Measurements from ENCODE around the gene CDKN1C.

Gene CDKN1C

DNA sequence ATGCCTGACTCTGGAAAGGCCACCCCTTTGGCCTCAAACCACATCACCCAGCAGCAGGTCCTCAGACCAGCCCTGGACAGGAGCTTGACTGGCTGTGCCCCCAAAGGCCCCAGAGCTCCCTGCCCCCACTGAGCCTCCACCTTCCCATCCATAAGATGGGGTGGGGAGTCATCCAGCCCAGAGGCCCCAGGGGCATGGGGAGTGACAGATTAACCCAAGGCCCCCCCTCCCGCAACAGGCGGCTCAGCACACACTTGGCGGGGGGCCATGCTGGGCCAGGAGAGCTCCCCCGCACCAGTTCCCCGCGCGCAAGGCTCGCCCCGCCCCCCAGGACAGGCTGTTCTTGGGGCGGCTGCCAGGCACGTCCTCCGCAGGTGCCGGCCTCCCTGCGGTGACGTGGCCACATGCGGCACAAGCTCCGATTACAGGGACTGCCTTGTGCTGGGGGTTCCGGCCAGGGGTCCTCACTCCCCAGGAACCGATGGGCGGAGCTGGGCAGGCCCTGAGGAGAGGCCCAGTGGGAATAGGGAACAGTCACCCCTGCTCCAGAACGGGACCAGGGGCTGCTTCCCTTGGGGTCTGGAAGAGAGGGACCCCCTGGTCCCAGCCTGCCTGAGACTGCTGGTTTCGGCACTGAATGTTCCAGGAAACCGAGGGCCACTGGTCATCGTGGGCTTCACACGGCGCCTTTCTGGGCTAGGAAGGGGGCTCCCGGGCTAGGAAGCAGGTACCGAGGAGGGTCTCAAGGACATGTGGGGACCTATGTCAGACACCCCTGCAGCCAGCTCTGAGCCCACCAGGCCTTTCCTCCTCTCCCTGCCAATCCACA lies 5.1 kb upstream of the CDKN1C start:
- no peak for ATAC-seq
- Mint-ChIP-seq H3K4me1 (peaks cover 18% of the 10 kb centered on the region), H3K27me3 (peaks cover 2% of the 10 kb centered on the region), H3K4me3 (no peak overlapping the region), H3K9me3 (no peaks in the 10 kb centered on the region), H3K36me3 (ENCODE audit: low read depth) (no peaks in the 10 kb centered on the region), H3K27ac (no peak overlapping the region)
- DNase-seq, result no peak

DNA sequence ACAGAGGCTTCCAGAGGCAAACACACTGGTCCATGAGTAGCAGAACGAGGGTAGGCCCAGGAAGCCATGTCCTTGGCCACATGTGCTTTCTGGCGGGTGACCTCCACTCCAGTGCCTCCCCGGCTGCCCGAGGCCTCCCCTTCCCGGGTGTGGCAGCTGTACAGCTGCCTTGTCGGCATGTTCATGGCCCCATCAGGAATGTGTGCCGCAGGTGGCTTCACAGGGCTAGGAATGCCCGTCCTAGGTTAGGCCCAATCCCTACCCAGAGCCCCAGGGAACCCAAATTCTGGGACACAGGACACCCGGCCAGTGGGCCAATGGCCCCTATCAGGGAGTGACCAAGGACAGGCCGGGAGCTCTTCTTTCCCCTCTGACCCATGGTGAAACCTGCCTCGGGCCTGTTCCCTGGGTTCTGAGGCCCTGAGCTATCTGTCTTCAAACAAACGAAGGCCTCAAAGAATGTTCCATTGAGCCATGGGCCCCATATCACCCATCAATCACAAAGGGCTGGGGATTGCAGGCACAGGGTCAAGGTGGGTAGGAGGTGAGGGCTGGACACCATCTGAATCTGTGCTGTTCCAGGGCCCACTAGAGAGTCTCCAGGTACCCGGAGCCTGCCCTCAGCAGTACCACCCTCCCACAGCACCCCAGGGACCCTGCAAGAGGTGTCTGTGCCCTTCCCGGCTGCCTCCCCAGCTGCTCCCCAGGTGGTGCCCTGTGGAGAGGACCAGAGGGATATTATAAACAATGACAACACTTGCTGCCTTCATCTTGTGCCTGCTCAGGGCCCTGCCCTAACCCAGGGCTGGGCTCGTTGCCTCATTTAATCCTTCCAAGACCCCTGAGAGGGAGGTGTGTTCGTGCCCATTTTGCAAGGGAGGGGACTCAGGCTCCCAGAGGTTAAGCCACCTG lies 4.0 kb upstream of the CDKN1C start:
- Mint-ChIP-seq H3K27ac (no peak overlapping the region), H3K27me3 (peaks cover 2% of the 10 kb centered on the region), H3K4me1 (peaks cover 21% of the 10 kb centered on the region), H3K9me3 (no peaks in the 10 kb centered on the region), H3K4me3 (no peak overlapping the region), H3K36me3 (ENCODE audit: low read depth) (no peaks in the 10 kb centered on the region)
- ATAC-seq (no peak), DNase-seq (no peak)

DNA sequence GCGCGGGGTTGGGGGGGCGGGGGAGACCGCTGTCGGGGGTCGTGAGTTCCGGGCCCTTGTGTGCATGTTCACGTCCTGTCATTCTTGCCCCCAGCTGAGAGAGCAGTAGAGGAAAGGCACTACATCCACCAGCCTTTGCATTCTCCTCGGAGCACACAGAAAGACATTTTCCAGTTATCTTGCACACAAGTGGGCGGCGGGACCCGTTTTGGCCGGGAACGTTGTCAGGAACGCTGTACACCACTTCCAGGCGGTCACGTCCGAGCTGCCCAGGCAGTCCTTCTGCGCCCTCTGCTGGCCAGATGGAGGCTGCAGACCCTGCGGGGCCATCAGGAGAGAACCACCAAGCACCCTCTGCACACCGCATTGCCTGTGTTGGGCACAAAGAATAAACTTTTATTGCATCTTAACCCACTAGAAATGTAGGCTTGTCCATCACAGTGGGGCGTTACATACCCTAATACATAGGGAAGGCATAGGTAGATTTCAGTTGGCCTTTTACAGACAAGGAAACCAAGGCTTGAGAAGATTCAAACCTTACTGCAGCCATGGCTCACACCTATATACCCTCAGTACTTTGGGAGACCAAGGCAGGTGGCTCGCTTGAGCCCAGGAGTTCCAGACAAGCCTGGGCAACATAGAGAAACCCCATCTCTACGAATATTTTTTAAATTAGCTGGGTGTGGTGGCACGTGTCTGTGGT lies 2.8 kb upstream of the CDKN1C start:
- peak; percentile 93 for DNase-seq
- H3K27me3 Mint-ChIP-seq, result peaks cover 4% of the 10 kb centered on the region
- no peak overlapping the region for H3K27ac Mint-ChIP-seq
- peak; percentile 45 for ATAC-seq
- H3K36me3 Mint-ChIP-seq (ENCODE audit: low read depth), result no peaks in the 10 kb centered on the region
- H3K4me3 Mint-ChIP-seq, result no peak overlapping the region
- H3K9me3 Mint-ChIP-seq, result no peaks in the 10 kb centered on the region
- peaks cover 21% of the 10 kb centered on the region for H3K4me1 Mint-ChIP-seq

DNA sequence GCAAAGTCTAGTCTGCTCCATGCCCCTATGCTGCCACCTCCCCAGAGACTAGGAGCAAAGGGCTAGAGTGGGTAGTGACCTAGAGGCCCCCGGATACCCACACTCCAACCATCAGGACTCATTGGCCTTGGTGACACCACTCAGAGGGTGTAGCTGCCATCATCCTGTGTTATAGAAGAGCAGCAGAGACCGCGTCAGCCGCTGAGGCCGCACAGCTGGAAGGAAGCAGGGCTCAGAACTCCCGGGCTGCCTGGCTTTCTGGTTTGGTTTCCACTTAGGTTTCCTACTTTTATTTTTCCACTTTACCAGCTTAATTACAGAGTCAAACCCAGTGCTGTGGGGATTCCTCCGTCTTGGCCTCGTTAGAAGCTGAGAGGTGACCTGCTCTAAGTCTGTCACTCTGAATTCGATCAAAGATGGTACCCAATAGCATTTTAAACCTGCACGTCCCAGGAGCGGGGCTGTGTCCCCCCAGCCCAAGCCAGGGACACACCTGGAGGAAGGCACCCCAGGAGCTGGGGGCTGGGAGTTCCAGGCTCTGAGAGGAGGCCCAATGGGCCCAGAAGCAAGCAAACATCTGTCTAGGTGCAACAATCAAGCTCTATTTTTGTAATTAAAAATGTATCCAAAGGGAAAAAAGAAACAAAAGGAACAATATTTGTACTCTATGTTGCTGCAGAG lies 2.1 kb upstream of the CDKN1C start:
- Mint-ChIP-seq H3K36me3 (ENCODE audit: low read depth) (no peaks in the 10 kb centered on the region), H3K9me3 (no peaks in the 10 kb centered on the region), H3K27me3 (peaks cover 12% of the 10 kb centered on the region), H3K4me1 (peaks cover 17% of the 10 kb centered on the region), H3K4me3 (no peak overlapping the region), H3K27ac (no peak overlapping the region)
- no peak for ATAC-seq
- no peak for DNase-seq

DNA sequence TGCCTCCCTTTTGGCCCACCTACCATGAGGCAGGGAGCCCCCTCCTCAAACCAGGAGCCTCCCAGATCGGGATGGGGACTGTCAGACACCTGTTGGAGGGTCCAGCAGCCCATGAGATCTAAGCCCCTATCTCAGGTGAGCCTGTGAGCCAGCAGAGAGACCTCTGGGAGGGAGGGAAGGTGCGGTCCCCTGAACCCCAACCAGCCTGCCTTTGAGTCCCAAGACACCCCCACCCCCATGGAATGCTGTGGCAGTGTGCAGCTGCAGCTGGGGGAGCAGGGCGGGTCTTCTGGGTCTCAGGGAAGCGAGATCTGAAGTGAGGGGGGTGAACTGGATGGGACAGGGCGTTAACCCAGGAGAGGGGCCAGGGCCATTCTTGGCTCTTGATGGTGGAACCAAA lies 1.4 kb upstream of the CDKN1C start:
- H3K27me3 Mint-ChIP-seq, result peaks cover 14% of the 10 kb centered on the region
- H3K4me1 Mint-ChIP-seq, result peaks cover 13% of the 10 kb centered on the region
- ATAC-seq (no peak), DNase-seq (no peak)
- no peak overlapping the region for H3K4me3 Mint-ChIP-seq
- H3K36me3 Mint-ChIP-seq (ENCODE audit: low read depth), result no peaks in the 10 kb centered on the region
- no peaks in the 10 kb centered on the region for H3K9me3 Mint-ChIP-seq
- H3K27ac Mint-ChIP-seq, result no peak overlapping the region

DNA sequence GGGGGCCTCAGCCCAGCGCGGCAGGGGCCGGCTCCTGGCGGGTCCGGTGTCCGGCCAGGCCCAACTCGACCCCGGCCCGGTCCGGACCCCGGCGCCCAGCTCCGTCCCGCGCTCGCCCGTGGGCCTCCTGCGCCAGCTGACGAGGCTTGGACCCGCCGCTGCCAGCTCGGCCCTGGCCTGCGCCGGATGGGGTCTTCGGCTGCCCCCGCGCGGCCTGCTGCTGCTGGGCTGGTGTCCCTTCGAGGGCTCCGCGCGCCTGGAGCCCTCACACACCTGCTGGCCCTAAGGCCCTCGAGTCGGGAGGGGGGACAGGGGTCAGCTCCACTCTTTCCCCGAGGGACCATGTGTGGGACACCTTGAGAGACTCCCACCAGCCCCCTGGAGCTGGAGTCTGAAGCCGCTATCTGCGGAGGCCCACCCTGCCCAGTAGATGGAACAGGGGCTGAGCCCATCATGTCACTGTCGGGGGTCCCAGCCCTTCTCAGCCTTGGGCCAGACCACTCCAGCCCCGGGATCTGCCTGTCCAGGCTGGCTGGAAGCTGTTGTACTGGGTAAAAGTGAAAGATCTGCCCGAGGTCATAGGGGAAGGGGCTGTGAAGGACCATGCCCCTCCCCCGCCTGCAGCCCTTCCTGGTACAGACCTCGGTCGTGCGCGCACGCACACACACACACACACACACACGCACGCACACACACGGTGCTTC lies 768 bp upstream of the CDKN1C start:
- ATAC-seq (no peak), DNase-seq (no peak)
- Mint-ChIP-seq H3K27ac (no peak overlapping the region), H3K4me3 (no peak overlapping the region), H3K9me3 (no peaks in the 10 kb centered on the region), H3K4me1 (peaks cover 7% of the 10 kb centered on the region), H3K36me3 (ENCODE audit: low read depth) (no peaks in the 10 kb centered on the region), H3K27me3 (peaks cover 14% of the 10 kb centered on the region)

DNA sequence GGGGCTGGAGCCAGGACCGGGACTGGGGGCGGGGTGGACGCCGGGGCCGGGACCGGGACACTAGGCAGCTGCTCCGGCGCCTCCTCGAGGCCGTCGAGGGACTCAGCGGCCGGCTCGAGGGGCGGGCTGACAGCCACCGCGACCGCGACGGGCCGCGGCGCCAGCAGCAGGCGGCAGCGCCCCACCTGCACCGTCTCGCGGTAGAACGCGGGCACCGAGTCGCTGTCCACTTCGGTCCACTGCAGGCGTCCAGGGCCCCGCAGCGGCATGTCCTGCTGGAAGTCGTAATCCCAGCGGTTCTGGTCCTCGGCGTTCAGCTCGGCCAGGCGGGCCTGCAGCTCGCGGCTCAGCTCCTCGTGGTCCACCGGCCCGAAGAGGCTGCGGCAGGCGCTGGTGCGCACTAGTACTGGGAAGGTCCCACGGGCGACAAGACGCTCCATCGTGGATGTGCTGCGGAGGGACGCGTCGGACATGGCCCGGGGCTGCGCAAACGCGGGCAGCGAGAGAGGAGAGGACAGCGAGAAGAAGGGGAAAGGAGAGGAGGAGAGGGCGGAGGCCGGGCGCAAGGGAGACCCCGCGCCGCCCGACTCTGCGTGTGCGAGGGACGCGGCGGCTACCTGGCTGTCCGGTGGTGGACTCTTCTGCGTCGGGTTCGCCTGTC lies 428 bp downstream of the CDKN1C start:
- DNase-seq (peak; percentile 44), ATAC-seq (no peak)
- Mint-ChIP-seq H3K27me3 (peaks cover 14% of the 10 kb centered on the region), H3K27ac (peak overlapping the region; percentile 64), H3K4me3 (peak overlapping the region; percentile 82), H3K4me1 (peaks cover 7% of the 10 kb centered on the region), H3K9me3 (no peaks in the 10 kb centered on the region), H3K36me3 (ENCODE audit: low read depth) (no peaks in the 10 kb centered on the region)

DNA sequence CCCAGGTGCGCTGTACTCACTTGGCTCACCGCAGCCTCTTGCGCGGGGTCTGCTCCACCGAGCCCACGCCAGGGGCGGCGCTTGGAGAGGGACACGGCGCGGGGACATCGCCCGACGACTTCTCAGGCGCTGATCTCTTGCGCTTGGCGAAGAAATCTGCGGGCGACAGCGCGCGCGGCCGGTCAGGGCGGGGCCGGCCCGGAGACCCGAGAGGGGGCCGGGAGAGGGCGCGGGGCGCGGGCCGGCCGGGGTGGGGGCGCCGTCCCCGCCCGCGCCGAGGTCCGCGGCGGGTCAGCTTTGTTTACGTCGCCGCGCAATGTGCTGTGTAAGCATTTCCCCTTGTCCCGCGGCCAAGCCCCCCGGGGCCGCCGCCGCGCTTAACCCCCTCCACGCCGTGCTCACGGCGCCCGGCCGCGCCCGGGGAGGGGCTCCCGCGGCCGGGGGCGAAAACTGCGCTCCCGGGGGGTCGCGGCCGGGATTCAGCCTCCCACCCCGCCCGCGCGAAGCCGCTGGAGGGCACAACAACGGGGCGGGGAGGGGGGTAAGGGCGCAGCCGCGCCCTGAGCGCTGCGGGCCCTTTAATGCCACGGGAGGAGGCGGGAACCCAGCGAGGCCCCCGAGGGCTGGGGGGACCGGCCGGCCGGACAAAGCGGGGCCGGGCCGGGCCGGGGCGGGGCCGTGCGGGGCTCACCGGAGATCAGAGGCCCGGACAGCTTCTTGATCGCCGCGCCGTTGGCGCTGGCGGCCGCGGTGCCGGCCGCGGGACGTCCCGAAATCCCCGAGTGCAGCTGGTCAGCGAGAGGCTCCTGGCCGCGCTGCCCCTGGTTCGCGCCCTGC lies 1.4 kb downstream of the CDKN1C start:
- no peak for DNase-seq
- Mint-ChIP-seq H3K4me1 (peaks cover 7% of the 10 kb centered on the region), H3K27me3 (peaks cover 14% of the 10 kb centered on the region), H3K27ac (no peak overlapping the region), H3K9me3 (no peaks in the 10 kb centered on the region), H3K36me3 (ENCODE audit: low read depth) (no peaks in the 10 kb centered on the region), H3K4me3 (no peak overlapping the region)
- ATAC-seq, result no peak

DNA sequence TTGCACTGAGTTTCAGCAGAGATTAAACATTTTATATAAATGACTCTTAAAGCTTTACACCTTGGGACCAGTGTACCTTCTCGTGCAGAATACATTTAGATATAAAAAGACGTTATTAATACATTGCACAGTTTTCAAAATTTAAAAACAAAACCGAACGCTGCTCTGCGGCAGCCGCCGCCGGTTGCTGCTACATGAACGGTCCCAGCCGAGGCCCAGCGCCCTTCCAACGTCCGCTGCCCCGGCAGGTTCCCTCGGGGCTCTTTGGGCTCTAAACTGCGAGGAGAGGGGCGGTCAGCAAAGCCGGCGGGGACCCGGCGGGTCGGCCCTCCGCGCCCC lies 2.0 kb downstream of the CDKN1C start:
- Mint-ChIP-seq H3K27me3 (peaks cover 14% of the 10 kb centered on the region), H3K9me3 (no peaks in the 10 kb centered on the region), H3K4me3 (peak overlapping the region; percentile 46), H3K36me3 (ENCODE audit: low read depth) (no peaks in the 10 kb centered on the region), H3K27ac (no peak overlapping the region), H3K4me1 (peaks cover 7% of the 10 kb centered on the region)
- DNase-seq (no peak), ATAC-seq (no peak)

DNA sequence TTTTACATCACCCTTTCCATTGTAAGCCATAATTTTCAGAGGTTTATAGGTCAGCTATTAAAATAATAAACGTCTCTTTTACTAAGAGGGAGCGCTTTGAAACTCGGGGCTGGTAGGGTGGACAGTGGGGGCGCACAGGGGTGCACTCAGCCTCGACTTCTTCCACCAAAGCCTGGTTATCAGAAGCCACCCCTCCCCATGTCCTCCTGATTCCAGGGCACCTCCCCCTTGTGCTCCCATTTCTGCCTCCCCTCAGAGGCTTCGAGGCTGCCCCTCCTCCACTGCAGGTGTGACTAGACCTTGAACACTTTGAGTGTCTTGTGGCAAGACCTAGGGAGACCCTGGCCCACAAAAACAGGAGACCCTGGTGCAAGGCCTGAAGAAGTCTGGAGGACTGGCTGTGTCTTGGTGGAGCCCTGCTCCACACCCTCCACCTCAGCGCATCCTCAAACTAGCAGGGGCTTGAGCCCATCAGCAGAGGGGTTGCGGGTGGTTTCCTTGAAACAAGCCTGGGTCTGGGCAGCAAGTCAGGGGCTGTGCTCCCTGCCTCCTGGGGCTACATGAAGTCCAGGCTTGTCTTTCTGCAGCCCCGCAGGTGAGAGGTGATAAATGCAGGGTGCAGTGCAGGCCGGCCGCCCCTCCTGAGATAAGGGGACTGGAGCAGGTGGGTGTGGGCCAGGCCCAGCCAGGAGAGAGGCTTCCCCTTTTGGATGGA lies 3.0 kb downstream of the CDKN1C start:
- peaks cover 16% of the 10 kb centered on the region for H3K27me3 Mint-ChIP-seq
- no peaks in the 10 kb centered on the region for H3K9me3 Mint-ChIP-seq
- no peaks in the 10 kb centered on the region for H3K36me3 Mint-ChIP-seq (ENCODE audit: low read depth)
- no peak for DNase-seq
- no peak overlapping the region for H3K4me3 Mint-ChIP-seq
- H3K27ac Mint-ChIP-seq, result no peak overlapping the region
- peaks cover 6% of the 10 kb centered on the region for H3K4me1 Mint-ChIP-seq
- no peak for ATAC-seq

DNA sequence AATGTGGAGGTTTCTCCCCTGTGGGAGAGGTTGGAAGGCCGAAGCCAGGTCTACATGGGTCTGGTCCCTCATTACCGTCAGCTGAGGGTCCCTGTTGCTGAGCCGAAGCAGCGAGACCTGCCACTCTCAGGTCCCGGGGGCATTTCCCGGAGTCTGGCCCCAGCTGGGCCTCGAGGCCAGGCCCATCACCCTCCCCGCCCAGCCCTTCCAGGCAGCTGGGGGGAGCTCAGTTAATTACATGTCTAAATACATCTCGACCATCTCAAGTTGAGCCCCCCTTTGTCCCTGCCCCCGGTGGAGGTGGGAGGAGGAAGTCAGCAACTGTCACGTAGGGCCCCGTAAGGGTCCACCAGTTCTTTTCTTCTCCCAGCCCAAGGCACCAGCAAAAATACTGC lies 3.6 kb downstream of the CDKN1C start:
- ATAC-seq (no peak), DNase-seq (no peak)
- peaks cover 16% of the 10 kb centered on the region for H3K27me3 Mint-ChIP-seq
- peaks cover 1% of the 10 kb centered on the region for H3K36me3 Mint-ChIP-seq (ENCODE audit: low read depth)
- H3K27ac Mint-ChIP-seq, result no peak overlapping the region
- H3K4me3 Mint-ChIP-seq, result no peak overlapping the region
- H3K4me1 Mint-ChIP-seq, result peaks cover 6% of the 10 kb centered on the region
- no peaks in the 10 kb centered on the region for H3K9me3 Mint-ChIP-seq

Data from activated naive CD8-positive, alpha-beta T cell treated with anti-CD3 and anti-CD28 coated beads, Interleukin-2, amount 50 U/mL, for 24 hours (primary cell).